GM23338 (cell line): Measurements from ENCODE around the gene RAMP1. TPM values are rescaled to one million over a fixed set of nuclear protein-coding genes. Genes with fewer than 3 reads are reported as not detected.

Experiments used
- ATAC-seq: fragments of 200-7000 bp; cut with Tn5 transposase; 3 replicates; pipeline ENCODE4 v1.9.1; 2020
- DNase-seq: peaks from one replicate; pipeline ENCODE4 v3.0.0-alpha.2; 2015; ENCODE audit warnings: low spot score
- H2AFZ ChIP-seq: fragments of 200-600 bp; sonication (generic); 2 replicates; pipeline ENCODE4 v1.8.0; 2016; ENCODE audit warnings: antibody characterized with exemption, mild to moderate bottlenecking, moderate library complexity
- H3F3A ChIP-seq: fragments of 200-600 bp; sonication (generic); replicated peaks from 2 replicates; pipeline ENCODE4 v1.8.0; 2017; ENCODE audit warnings: antibody characterized with exemption, mixed run types, low read depth
- H3K27ac ChIP-seq: fragments of 200-600 bp; sonication (generic); 2 replicates; pipeline ENCODE4 v1.6.1; 2016; ENCODE audit warnings: low read depth
- H3K27me3 ChIP-seq: fragments of 200-600 bp; sonication (generic); 2 replicates; pipeline ENCODE4 v1.8.0; 2016; ENCODE audit warnings: mild to moderate bottlenecking, mixed run types, moderate library complexity; ENCODE audit not compliant: insufficient read depth
- H3K36me3 ChIP-seq: fragments of 200-600 bp; sonication (generic); 2 replicates; pipeline ENCODE4 v1.8.0; 2016; ENCODE audit warnings: mild to moderate bottlenecking; ENCODE audit not compliant: insufficient read depth
- H3K4me1 ChIP-seq: fragments of 200-600 bp; sonication (generic); 2 replicates; pipeline ENCODE4 v1.8.0; 2016; ENCODE audit warnings: mild to moderate bottlenecking, moderate library complexity; ENCODE audit not compliant: insufficient read depth
- H3K4me2 ChIP-seq: fragments of 200-600 bp; sonication (generic); 2 replicates; pipeline ENCODE4 v1.7.1; 2017; ENCODE audit warnings: mixed run types
- H3K4me3 ChIP-seq: fragments of 200-600 bp; sonication (generic); 2 replicates; pipeline ENCODE4 v1.6.1; 2016; ENCODE audit warnings: mixed run types
- H3K79me2 ChIP-seq: fragments of 200-600 bp; sonication (generic); replicated peaks from 2 replicates; pipeline ENCODE4 v1.8.0; 2017; ENCODE audit warnings: mild to moderate bottlenecking; ENCODE audit not compliant: insufficient read depth
- H3K9me2 ChIP-seq: fragments of 200-600 bp; sonication (generic); 2 replicates; pipeline ENCODE4 v1.8.0; 2017; ENCODE audit not compliant: insufficient read depth
- H4K20me1 ChIP-seq: fragments of 200-600 bp; sonication (generic); replicated peaks from 2 replicates; pipeline ENCODE4 v1.8.0; 2017; ENCODE audit warnings: mild to moderate bottlenecking; ENCODE audit not compliant: insufficient read depth
- H3K27ac Mint-ChIP-seq: 2 replicates; pipeline ENCODE4 v1.8.0; 2020; ENCODE audit warnings: inconsistent platforms, mild to moderate bottlenecking, moderate library complexity, mixed read lengths
- H3K27me3 Mint-ChIP-seq: 3 replicates; pipeline ENCODE4 v1.8.0; 2022; ENCODE audit warnings: low read depth, mild to moderate bottlenecking, moderate library complexity, mixed read lengths, inconsistent platforms; ENCODE audit not compliant: insufficient read depth, poor library complexity
- H3K36me3 Mint-ChIP-seq: 3 replicates; pipeline ENCODE4 v1.8.0; 2021; ENCODE audit warnings: low read depth, mild to moderate bottlenecking, inconsistent platforms, moderate library complexity, mixed read lengths
- H3K4me1 Mint-ChIP-seq: 3 replicates; pipeline ENCODE4 v1.8.0; 2020; ENCODE audit warnings: mild to moderate bottlenecking, inconsistent platforms, mixed read lengths
- H3K4me3 Mint-ChIP-seq: 3 replicates; pipeline ENCODE4 v1.8.0; 2021; ENCODE audit warnings: moderate library complexity, mild to moderate bottlenecking, inconsistent platforms, mixed read lengths
- H3K9me3 Mint-ChIP-seq: 3 replicates; pipeline ENCODE4 v1.8.0; 2020; ENCODE audit warnings: moderate library complexity, mild to moderate bottlenecking, inconsistent platforms, mixed read lengths
- CREB1 ChIP-seq: fragments of 250-450 bp; sonication (Bioruptor Pico); IDR thresholded peaks from 2 replicates; pipeline ENCODE4 v1.5.0; 2020; ENCODE audit warnings: low read depth, mild to moderate bottlenecking, moderate library complexity
- CTCF ChIP-seq, 2 experiments: fragments of 200-600 bp in 1 of 2; sonication (generic) in 1 of 2; conservative IDR thresholded peaks; 2 replicates each; pipeline versions ENCODE4 v1.5.1 to v1.6.1; 2016 to 2017; ENCODE audit warnings: antibody characterized with exemption in 2 of 2, low read depth in 2 of 2, mild to moderate bottlenecking in 2 of 2, moderate library complexity in 1 of 2
- ETS1 ChIP-seq: IDR thresholded peaks from 2 replicates; pipeline ENCODE4 v1.6.1; 2016; ENCODE audit warnings: antibody characterized with exemption
- EZH2 ChIP-seq: fragments of 200-600 bp; sonication (generic); IDR thresholded peaks from one replicate; pipeline ENCODE4 v1.8.0; 2017; ENCODE audit warnings: antibody characterized with exemption, mild to moderate bottlenecking, low read depth; ENCODE audit not compliant: unreplicated experiment
- EZH2phosphoT487 ChIP-seq: fragments of 200-600 bp; sonication (generic); IDR thresholded peaks from one replicate; pipeline ENCODE4 v1.8.1; 2018; ENCODE audit warnings: antibody characterized with exemption; ENCODE audit not compliant: unreplicated experiment
- JUNB ChIP-seq: IDR thresholded peaks from one replicate; pipeline ENCODE4 v1.6.1; 2016; ENCODE audit warnings: antibody characterized with exemption; ENCODE audit not compliant: unreplicated experiment
- NANOG ChIP-seq: IDR thresholded peaks from 2 replicates; pipeline ENCODE4 v1.6.1; 2016; ENCODE audit warnings: antibody characterized with exemption, borderline replicate concordance
- POLR2AphosphoS5 ChIP-seq: IDR thresholded peaks from 2 replicates; pipeline ENCODE4 v1.6.1; 2016; ENCODE audit warnings: antibody characterized with exemption, low read depth
- REST ChIP-seq: IDR thresholded peaks from one replicate; pipeline ENCODE4 v1.6.1; 2018; ENCODE audit warnings: antibody characterized with exemption; ENCODE audit not compliant: unreplicated experiment
- STAT1 ChIP-seq: IDR thresholded peaks from one replicate; pipeline ENCODE4 v1.6.1; 2016; ENCODE audit warnings: antibody characterized with exemption; ENCODE audit not compliant: unreplicated experiment
- ZNF114 ChIP-seq: fragments of 250-450 bp; sonication (Bioruptor Pico); IDR thresholded peaks from 2 replicates; pipeline ENCODE4 v1.5.0; 2020; ENCODE audit warnings: mild to moderate bottlenecking, moderate library complexity
- ZNF331 ChIP-seq: fragments of 250-450 bp; sonication (Bioruptor Pico); IDR thresholded peaks from 2 replicates; pipeline ENCODE4 v1.5.0; 2020; ENCODE audit warnings: low read depth, mild to moderate bottlenecking, moderate library complexity
- polyA plus RNA-seq: library from polyadenylated mRNA; unstranded; fragments of >200 nt; fragmentation: Nextera tagmentation; extraction: Ambion mirVana; gene quantifications from 2 replicates; pipeline ENCODE4 v1.2.1, GENCODE V29; 2016
- total RNA-seq: library from RNA; depleted of rRNA; stranded (reverse); fragments of >200 nt; shearing (Covaris generic); gene quantifications from 2 replicates; pipeline ENCODE4 v1.2.3, GENCODE V29; 2014

RAMP1 gene
- total and polyA plus RNA-seq, 2 experiments from 2014 or later = 1.7 to 3.3 TPM

- H3K36me3 Mint-ChIP-seq = no peaks in the 10 kb centered on the region; the same call in 2 of the 3 replicates
- Histone ChIP-seq H3K9me2 (no peaks in the 10 kb centered on the region), H3K36me3 (no peaks in the 10 kb centered on the region), H3K4me2 (no peak overlapping the region), H3K79me2 (no peaks in the 10 kb centered on the region), H2AFZ (peak overlapping the region; percentile 83), H3F3A (peaks cover 2% of the 10 kb centered on the region; the same call in 1 of the 2 replicates), H3K4me3 (no peak overlapping the region), H3K27me3 (peaks cover 9% of the 10 kb centered on the region), H4K20me1 (no peaks in the 10 kb centered on the region), H3K27ac (no peak overlapping the region), H3K4me1 (no peaks in the 10 kb centered on the region)
- H3K4me1 Mint-ChIP-seq = peaks cover 17% of the 10 kb centered on the region; the same call in 2 of the 3 replicates
- no peak for DNase-seq
- ATAC-seq = peak; percentile 75
- no peak overlapping the region for H3K27ac Mint-ChIP-seq
- no peaks in the 10 kb centered on the region for H3K9me3 Mint-ChIP-seq
- TF ChIP-seq CTCF (conservative IDR thresholded peaks at IDR 0.05; ENCODE audit: low read depth in 2 of 2) = peak; percentile 19 to 36; a peak in 3 of 4 replicates
- TF ChIP-seq STAT1 = no peak
- no peak for TF ChIP-seq POLR2AphosphoS5
- no peak for TF ChIP-seq ZNF114 (CRISPR knock-in tag)
- H3K4me3 Mint-ChIP-seq = no peak overlapping the region
- peaks cover 15% of the 10 kb centered on the region for H3K27me3 Mint-ChIP-seq
These were observed 6.2 kb downstream of the RAMP1 start for GRCh38 chr2:237865623-237866041.

GRCh38 chr2:237866101-237866621 lies 6.7 kb downstream of the RAMP1 start:
- peaks cover 17% of the 10 kb centered on the region; the same call in 2 of the 3 replicates for H3K4me1 Mint-ChIP-seq
- Histone ChIP-seq H3K9me2 (no peaks in the 10 kb centered on the region), H3F3A (no peaks in the 10 kb centered on the region), H4K20me1 (no peaks in the 10 kb centered on the region), H3K27me3 (peaks cover 4% of the 10 kb centered on the region), H3K79me2 (no peaks in the 10 kb centered on the region), H2AFZ (no peak overlapping the region), H3K36me3 (no peaks in the 10 kb centered on the region), H3K27ac (no peak overlapping the region), H3K4me3 (no peak overlapping the region), H3K4me2 (no peak overlapping the region), H3K4me1 (no peaks in the 10 kb centered on the region)
- H3K27me3 Mint-ChIP-seq = peaks cover 10% of the 10 kb centered on the region
- H3K4me3 Mint-ChIP-seq = no peak overlapping the region; the same call in 2 of the 3 replicates
- DNase-seq = no peak
- no peak for ATAC-seq
- no peaks in the 10 kb centered on the region for H3K9me3 Mint-ChIP-seq
- no peaks in the 10 kb centered on the region; the same call in 2 of the 3 replicates for H3K36me3 Mint-ChIP-seq
- no peak overlapping the region for H3K27ac Mint-ChIP-seq
- no peak for TF ChIP-seq EZH2
- no peak for TF ChIP-seq POLR2AphosphoS5
- no peak for TF ChIP-seq ZNF331 (CRISPR knock-in tag)
- no peak for TF ChIP-seq STAT1
- no peak for TF ChIP-seq NANOG
- TF ChIP-seq EZH2phosphoT487 = no peak
- no peak for TF ChIP-seq JUNB
- no peak for TF ChIP-seq ZNF114 (CRISPR knock-in tag)
- no peak for TF ChIP-seq ETS1
- TF ChIP-seq REST = no peak
- TF ChIP-seq CREB1 (CRISPR knock-in tag) = no peak
- no peak for TF ChIP-seq CTCF (conservative IDR thresholded peaks at IDR 0.05; ENCODE audit: low read depth in 2 of 2)
